Fibroblast of mammary gland (primary cell): ENCODE results near the gene REELD1.

Experiments
- DNase-seq: peaks from one replicate; pipeline ENCODE4 v3.0.0-alpha.2; 2010; ENCODE audit warnings: low read depth
- H3K4me3 ChIP-seq: 2 replicates; pipeline ENCODE4 v1.5.1; 2011; ENCODE audit warnings: low read depth, mild to moderate bottlenecking, low read length, moderate library complexity; ENCODE audit not compliant: control insufficient read depth
- CTCF ChIP-seq: conservative IDR thresholded peaks from 2 replicates; pipeline ENCODE4 v1.5.1; 2011; ENCODE audit warnings: low read depth, low read length, inconsistent platforms; ENCODE audit not compliant: control insufficient read depth, insufficient read depth

Gene REELD1

GRCh38 chr4:146211440-146211839 is 2.9 kb upstream of the REELD1 start:
- H3K4me3 ChIP-seq, result no peak overlapping the region
- TF ChIP-seq CTCF, result no peak
- DNase-seq, result peak; percentile 12

GRCh38 chr4:146212781-146213180 is 1.6 kb upstream of the REELD1 start:
- H3K4me3 ChIP-seq, result no peak overlapping the region
- peak; percentile 15 for DNase-seq
- no peak for TF ChIP-seq CTCF

- DNase-seq, result peak; percentile 39
- H3K4me3 ChIP-seq, result no peak overlapping the region
These were observed 8.0 kb downstream of the REELD1 start for GRCh38 chr4:146222313-146222712.

GRCh38 chr4:146224326-146224966 is 10.1 kb downstream of the REELD1 start:
- no peak for DNase-seq
- H3K4me3 ChIP-seq, result no peak overlapping the region
- TF ChIP-seq CTCF, result no peak

More at GRCh38 chr4:146222313-146222712, 8.0 kb downstream of the REELD1 start:
- TF ChIP-seq CTCF, result no peak

- no peak for TF ChIP-seq CTCF
- H3K4me3 ChIP-seq, result no peak overlapping the region
- DNase-seq, result no peak
These were observed 15.1 kb downstream of the REELD1 start for GRCh38 chr4:146229406-146229805.

- TF ChIP-seq CTCF, result no peak
- H3K4me3 ChIP-seq, result no peak overlapping the region
- no peak for DNase-seq
These were observed 17.9 kb downstream of the REELD1 start for GRCh38 chr4:146232131-146232722.
